ENCODE results near the gene CNOT8.

DNA sequence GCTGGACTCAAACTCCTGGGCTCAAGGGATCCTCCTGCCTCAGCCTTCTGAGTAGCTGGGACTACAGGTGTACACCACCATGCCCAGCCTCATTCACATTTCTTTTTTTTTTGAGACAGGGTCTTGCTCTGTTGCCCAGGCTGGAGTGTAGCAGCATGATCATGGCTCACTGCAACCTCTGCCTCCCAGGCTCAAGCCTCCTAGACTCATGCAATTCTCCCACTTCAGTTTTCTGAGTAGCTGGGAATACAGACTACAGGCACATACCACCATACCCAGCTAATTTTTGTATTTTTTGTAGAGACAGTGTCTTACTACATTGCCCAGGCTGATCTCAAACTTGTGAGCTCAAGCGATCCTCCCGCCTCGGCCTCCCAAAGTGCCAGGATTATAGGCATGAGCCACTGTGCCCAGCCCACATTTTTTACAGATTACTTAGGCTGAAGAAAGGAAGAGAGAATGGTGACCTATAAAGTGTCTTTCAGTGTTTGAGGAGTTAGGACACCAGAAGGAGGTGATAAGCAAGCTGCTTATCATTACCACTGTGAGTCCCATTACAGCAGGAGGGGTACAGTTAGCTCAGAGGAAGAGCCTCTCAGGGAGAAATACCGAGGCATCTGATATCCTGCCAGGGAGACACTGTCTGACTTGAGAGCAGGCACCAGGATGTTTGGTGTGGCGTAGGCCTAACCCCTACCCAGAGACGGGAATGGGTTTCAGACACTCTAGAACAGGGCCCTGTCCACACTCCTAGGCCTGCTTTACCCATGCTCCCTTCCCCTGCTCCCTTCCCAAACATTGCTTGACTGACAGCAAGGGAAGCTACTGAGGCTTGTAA is 17.8 kb upstream of the CNOT8 start:
- TF ChIP-seq, protein P1, sequence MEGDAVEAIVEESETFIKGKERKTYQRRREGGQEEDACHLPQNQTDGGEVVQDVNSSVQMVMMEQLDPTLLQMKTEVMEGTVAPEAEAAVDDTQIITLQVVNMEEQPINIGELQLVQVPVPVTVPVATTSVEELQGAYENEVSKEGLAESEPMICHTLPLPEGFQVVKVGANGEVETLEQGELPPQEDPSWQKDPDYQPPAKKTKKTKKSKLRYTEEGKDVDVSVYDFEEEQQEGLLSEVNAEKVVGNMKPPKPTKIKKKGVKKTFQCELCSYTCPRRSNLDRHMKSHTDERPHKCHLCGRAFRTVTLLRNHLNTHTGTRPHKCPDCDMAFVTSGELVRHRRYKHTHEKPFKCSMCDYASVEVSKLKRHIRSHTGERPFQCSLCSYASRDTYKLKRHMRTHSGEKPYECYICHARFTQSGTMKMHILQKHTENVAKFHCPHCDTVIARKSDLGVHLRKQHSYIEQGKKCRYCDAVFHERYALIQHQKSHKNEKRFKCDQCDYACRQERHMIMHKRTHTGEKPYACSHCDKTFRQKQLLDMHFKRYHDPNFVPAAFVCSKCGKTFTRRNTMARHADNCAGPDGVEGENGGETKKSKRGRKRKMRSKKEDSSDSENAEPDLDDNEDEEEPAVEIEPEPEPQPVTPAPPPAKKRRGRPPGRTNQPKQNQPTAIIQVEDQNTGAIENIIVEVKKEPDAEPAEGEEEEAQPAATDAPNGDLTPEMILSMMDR (conservative IDR thresholded peaks at IDR 0.05): no peak
- TF ChIP-seq ZFX (IDR thresholded peaks at IDR 0.05): no peak

Measured in C4-2B (cell line).